Endothelial cell of umbilical vein (primary cell): ENCODE measurements around the gene RPL12.

Experiments
- POLR2AphosphoS5 ChIP-seq: IDR thresholded peaks from 2 replicates; pipeline ENCODE4 v1.6.1; 2012; ENCODE audit warnings: low read depth, mild to moderate bottlenecking, control low read depth, low read length, moderate library complexity; ENCODE audit not compliant: insufficient read depth
- TF ChIP-seq, protein P1 (sequence below), 2 donors: IDR thresholded peaks; 1 replicate in 1 of 2; 2 replicates in 1 of 2; pipeline ENCODE4 v1.5.1; 2011; ENCODE audit warnings: low read length in 2 of 2, mild to moderate bottlenecking in 2 of 2, moderate library complexity in 2 of 2, control low read depth in 1 of 2, inconsistent platforms in 1 of 2, low read depth in 1 of 2; ENCODE audit not compliant: insufficient read depth in 1 of 2; ENCODE audit errors: extremely low read depth in 1 of 2

DNA sequence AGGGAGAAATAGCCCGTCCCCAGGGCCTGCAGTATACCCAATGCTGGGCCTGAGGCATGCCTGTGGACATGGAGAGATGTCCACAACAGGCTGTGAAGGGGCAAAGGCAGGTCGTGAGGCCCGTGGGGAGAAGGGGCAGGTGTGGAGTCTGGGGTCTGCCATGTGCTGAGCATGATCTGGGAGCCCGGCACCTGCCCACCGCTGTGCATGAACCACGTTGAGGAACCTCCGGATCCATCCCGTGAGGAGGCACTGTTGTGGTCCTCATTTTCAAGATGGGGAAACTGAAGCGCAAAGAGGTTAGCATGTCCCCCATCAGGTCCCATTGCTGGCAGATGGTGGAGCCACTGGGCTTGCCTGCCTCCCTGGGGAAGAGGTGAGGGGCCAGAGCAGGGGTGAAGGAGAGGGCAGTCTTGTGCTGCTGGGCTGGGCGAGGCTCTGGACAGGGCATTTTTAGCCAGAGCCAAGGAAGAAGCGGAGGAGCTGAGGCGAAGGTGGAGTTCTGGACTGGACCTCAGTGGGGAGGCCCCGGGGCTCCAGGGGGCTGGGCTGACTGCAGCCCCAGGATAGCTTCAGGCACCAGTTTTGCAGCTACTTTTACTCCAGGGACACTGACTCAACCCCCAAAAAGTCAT is 46.6 kb upstream of the RPL12 start:
- TF ChIP-seq, protein P1, sequence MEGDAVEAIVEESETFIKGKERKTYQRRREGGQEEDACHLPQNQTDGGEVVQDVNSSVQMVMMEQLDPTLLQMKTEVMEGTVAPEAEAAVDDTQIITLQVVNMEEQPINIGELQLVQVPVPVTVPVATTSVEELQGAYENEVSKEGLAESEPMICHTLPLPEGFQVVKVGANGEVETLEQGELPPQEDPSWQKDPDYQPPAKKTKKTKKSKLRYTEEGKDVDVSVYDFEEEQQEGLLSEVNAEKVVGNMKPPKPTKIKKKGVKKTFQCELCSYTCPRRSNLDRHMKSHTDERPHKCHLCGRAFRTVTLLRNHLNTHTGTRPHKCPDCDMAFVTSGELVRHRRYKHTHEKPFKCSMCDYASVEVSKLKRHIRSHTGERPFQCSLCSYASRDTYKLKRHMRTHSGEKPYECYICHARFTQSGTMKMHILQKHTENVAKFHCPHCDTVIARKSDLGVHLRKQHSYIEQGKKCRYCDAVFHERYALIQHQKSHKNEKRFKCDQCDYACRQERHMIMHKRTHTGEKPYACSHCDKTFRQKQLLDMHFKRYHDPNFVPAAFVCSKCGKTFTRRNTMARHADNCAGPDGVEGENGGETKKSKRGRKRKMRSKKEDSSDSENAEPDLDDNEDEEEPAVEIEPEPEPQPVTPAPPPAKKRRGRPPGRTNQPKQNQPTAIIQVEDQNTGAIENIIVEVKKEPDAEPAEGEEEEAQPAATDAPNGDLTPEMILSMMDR (IDR thresholded peaks at IDR 0.05; ENCODE audit: extremely low read depth in 1 of 2, insufficient read depth in 1 of 2, low read depth in 1 of 2, low read length in 2 of 2), result no peak
- TF ChIP-seq POLR2AphosphoS5, result no peak
